Retinal pigment epithelial cell (primary cell): ENCODE results near the gene CTNNA2.

Source experiments
- DNase-seq: peaks from one replicate; pipeline ENCODE4 v3.0.0-alpha.2; 2010; ENCODE audit warnings: low read depth
- H3K4me3 ChIP-seq: 2 replicates; pipeline ENCODE4 v1.5.1; 2011; ENCODE audit warnings: mild to moderate bottlenecking, low read length, control low read depth, moderate library complexity
- TF ChIP-seq, protein P1 (sequence below): conservative IDR thresholded peaks from 2 replicates; pipeline ENCODE4 v1.5.1; 2011; ENCODE audit warnings: low read depth, low read length, control low read depth, inconsistent platforms

Gene CTNNA2

DNA sequence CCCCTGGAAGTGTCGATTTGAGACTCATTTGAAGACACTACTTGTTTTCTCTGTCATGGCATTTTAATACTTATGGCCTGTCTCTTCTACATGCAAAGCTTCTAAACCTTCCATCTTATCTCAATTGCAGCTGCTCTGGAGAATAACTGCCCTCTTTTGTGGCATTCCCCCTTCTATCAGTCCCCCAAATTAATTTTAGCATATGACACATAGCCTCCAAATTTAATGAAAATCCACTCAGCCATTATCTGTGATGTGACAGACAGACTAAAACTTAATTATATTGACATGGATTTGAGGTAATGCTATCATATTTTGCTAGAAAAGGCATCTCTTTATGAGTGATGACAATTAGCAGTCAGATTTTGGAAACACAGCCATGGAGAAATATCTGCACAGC, 720.5 kb downstream of the CTNNA2 start:
- DNase-seq: no peak
- TF ChIP-seq, protein P1, sequence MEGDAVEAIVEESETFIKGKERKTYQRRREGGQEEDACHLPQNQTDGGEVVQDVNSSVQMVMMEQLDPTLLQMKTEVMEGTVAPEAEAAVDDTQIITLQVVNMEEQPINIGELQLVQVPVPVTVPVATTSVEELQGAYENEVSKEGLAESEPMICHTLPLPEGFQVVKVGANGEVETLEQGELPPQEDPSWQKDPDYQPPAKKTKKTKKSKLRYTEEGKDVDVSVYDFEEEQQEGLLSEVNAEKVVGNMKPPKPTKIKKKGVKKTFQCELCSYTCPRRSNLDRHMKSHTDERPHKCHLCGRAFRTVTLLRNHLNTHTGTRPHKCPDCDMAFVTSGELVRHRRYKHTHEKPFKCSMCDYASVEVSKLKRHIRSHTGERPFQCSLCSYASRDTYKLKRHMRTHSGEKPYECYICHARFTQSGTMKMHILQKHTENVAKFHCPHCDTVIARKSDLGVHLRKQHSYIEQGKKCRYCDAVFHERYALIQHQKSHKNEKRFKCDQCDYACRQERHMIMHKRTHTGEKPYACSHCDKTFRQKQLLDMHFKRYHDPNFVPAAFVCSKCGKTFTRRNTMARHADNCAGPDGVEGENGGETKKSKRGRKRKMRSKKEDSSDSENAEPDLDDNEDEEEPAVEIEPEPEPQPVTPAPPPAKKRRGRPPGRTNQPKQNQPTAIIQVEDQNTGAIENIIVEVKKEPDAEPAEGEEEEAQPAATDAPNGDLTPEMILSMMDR: no peak

DNA sequence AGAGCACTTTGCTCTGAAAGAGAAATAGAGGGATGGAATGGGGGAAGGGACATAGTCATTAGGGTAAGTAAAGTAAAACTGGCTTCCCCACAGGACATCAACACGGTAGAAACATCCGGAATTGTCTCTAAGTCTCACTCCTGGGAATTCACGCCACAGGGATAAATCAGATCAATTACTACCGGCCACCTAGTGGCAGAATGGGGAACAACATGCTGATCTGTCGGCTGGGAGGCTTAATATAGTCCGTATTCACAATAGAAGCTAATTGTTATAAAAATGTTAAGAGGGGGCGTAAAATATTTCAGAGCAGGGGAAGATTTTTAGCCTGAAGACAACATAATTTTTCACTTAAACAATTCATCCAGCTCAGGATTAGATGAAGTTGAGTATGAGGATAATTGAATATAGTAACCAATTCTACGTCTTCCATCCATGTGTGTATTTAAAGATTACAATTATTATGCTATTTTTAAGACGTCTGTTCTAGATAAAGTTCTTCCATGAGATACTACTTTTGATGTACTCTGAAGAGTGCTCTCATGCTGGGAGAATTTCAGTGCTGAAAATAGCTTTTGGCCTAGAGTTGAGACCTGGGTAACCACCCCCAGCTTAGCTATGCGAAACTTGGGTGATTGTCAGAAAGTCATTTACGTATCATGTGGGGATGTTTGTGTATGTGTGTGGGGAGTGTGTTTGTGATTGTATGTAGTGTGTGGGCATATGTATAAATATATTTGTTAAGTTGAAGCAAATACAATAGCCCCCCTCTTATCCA, 726.0 kb downstream of the CTNNA2 start:
- no peak overlapping the region for H3K4me3 ChIP-seq
- TF ChIP-seq, protein P1: peak; percentile 84
- no peak for DNase-seq

More for the DNA sequence above, 720.5 kb downstream of the CTNNA2 start:
- H3K4me3 ChIP-seq: no peak overlapping the region

DNA sequence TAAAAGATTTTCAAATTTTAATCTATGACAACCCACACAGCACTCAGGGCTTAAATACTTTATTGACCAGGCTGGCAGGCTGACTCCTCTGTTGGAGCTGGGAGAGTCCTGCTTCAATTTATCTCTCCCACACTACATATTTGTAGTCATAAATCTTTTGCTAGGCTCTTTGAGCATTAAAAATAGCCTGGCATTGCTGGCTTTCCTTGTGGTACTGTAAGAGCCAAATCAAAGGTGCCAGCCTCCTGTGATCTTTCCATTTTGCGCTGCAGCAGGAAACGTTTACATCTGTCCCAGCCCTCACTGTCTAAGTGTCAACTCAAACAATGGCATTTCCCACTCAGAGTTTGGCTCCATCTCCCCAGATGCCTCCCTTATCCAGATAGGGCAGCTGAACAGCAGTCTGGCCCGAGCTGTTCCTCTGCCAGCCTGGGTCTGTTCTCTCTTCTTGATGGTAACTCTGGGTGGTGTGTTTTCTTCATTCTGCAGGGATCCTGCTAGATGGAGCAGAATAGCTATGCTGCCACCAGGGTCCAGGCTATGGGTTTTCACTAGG, 729.6 kb downstream of the CTNNA2 start:
- H3K4me3 ChIP-seq: no peak overlapping the region
- TF ChIP-seq, protein P1: no peak
- DNase-seq: no peak

DNA sequence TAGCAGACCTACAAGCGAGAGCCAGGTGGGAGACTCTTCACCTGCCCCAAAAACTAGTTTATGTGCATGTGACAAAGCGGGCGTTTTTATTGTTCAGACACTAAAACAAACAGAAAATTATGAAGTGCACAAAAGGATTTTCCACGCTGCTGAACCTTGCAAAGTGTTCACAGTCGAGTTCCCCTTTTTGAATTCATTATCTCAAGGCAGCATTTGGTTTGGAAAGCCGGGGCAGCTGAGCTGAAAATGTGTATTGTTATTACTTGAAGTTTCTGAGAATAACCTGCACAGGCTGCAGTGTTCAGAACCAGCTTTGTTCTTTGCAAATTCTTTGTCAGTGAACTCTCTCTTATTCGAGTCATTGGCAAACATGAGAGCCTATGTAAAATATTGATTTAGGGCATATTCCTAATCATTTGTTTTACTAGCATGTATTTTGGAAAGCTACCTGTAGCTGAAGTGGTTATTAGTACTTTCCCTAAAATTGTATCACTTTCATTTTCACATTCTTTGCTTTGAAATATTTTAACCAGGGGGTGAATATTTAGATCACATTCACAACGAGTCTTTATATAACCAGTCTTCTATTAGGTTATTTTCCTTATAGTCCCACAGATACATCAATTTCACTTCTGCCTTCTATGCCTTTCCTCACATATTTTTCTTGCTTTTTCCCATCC, 732.2 kb downstream of the CTNNA2 start:
- DNase-seq: no peak
- H3K4me3 ChIP-seq: no peak overlapping the region
- TF ChIP-seq, protein P1: no peak

DNA sequence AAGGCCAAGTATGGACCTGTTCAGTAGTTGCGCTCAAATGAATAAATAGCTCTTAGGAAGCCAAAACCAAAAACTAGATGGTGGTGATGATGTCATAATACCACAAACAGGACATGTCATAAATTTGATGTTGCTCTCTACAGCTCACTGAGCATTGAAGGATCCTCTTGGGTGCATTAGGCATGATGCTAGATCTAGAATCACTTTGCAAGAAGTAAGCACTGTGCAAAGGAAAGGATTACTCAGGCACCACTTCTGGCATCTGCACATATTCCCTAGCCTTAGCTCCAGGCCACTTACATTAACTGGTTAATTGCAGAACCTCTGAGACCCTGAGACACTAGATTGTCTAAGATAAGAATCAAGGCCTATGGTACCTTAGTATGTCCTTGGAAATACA, 733.7 kb downstream of the CTNNA2 start:
- TF ChIP-seq, protein P1: no peak
- no peak for DNase-seq

DNA sequence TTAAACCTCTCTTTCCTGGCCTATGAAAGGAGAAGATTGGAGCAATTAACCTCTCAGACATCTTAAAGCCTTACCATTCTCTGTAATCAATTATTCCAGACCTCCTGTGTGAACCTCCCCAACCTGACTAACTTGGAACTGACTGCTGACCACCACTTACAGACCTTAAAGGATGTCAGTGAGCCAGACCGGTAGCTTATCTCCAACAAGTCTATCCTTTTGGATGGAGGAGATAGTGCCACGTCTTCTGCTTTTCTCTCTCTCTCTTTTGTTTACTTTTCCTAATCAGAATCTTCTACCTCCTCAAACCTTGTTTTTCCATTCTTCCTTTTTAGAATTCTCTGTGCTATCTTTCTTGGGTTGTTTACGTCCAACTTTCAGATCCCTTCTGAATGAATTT, 734.5 kb downstream of the CTNNA2 start:
- no peak for DNase-seq
- TF ChIP-seq, protein P1: no peak
- no peak overlapping the region for H3K4me3 ChIP-seq

More for the DNA sequence above, 733.7 kb downstream of the CTNNA2 start:
- no peak overlapping the region for H3K4me3 ChIP-seq
